ENCODE data around the gene NR2F2.
A peak's percentile ranks its signal among the peaks of the same experiment; 100 is the strongest.

NR2F2 gene

DNA sequence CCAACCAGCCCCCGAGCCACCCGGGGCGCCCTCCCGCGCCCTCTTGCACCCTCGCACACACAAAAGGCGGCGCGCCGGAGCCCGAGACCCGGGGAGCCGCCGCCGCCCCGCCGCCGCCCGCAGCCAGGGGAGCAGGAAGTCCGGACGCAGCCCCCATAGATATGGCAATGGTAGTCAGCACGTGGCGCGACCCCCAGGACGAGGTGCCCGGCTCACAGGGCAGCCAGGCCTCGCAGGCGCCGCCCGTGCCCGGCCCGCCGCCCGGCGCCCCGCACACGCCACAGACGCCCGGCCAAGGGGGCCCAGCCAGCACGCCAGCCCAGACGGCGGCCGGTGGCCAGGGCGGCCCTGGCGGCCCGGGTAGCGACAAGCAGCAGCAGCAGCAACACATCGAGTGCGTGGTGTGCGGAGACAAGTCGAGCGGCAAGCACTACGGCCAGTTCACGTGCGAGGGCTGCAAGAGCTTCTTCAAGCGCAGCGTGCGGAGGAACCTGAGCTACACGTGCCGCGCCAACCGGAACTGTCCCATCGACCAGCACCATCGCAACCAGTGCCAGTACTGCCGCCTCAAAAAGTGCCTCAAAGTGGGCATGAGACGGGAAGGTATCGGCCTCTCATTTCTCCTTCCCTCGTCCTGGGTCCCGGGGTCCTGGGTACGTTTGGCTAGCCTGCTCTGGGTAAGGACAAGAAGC lies 1.6 kb downstream of the NR2F2 start:
- peak; percentile 64 for DNase-seq (ENCODE audit: low spot score)

DNA sequence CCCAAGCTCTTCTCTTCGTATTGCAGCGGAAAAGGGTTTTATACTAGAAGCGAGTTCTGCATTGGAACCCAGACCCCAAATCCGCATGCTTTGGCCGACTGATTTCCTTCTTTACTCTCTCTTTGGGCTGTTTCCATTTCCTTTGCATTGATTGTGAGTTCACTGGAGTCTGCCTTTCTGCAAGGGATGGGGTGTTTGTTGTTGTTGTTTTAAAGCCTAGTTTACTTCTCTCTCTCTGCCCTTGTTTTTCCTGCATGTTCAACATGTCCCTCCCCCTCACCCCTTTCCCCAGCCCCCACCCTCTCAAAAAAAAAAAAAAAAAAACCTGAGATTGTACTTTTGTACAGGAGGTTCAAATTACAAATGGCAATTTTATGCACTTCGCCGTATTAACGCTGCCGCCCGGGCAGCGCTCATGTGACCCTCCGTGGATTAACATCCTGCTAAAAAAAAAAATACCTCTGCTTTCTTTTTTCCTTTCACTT lies 2.2 kb downstream of the NR2F2 start:
- DNase-seq (ENCODE audit: low spot score): no peak

GRCh38 chr15:96333131-96334016 lies 2.9 kb downstream of the NR2F2 start:
- no peak for DNase-seq (ENCODE audit: low spot score)

- DNase-seq (ENCODE audit: low spot score): no peak
Observed at GRCh38 chr15:96334017-96334704, 3.7 kb downstream of the NR2F2 start.

DNA sequence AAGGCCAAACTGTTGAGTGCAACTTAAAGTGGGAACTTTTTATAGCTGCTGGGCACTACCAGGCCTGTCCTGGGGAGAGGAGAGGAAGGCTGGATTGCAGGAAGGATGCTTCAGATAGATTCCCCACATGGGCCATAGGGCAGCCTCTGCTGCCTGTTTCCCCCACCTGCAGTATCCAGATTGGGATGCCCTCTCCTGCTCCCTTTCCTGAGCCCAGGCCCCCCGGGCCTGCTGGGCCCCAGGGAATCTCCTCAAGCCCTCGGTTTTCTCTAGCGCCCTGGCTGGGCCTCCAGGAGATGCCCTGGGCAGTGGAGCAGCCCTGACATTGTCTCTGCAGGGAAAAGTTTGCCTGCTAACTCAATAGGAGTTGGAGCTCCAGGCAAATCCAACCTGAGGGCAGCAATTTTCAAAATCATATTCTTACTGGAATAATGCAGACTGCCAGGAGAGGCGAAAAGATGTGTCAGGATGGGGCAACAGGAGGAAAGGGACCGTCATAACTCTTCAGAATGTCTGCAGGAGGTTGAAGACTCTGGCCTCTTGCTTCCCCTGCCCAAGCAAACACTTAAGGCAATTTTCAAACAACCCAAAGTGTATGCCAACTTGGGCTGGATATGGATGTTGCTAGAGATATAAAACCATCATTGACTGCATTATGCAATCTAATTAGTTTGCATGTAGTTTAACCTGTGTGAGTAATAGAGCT lies 4.4 kb downstream of the NR2F2 start:
- no peak for DNase-seq (ENCODE audit: low spot score)

- no peak for DNase-seq (ENCODE audit: low spot score)
Observed at GRCh38 chr15:96335411-96336024, 5.0 kb downstream of the NR2F2 start.

GRCh38 chr15:96336108-96336595 lies 5.7 kb downstream of the NR2F2 start:
- DNase-seq (ENCODE audit: low spot score): no peak

DNA sequence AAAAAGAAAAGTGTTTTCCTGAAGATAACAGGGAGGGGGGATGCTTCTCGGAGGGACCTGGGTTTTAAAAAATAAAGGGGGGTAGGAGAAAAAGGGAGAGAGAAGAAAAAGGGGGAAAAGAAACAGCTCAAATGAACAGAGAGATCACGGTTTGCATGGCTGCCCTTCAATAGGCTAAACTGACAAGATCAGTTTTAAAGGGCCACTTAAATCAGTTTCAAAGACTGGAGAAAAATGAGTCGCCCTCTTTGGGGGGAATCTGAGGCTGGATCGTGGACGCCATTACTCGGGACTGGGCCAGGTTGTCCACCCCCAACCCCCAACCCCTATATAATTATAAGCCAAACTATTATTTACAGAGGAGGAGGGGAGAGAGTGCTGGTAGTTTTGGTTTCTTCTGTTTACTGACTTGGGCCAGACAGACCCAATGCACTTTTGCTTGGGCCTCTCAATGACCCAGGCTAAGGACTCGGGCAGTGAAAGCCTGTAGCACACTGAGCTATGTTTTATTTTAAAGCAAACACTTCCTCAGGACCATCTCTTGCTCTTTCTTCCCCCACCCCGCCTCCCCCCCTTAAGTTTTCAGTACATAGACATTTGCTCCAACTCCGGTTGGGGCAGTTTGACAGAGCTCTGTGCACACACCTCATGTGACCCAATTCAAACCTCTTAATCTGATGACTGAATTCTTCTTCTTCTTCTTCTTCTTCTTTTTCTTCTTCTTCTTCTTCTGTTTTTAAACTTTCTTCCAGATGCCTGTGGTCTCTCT lies 6.3 kb downstream of the NR2F2 start:
- DNase-seq (ENCODE audit: low spot score): no peak

- no peak for DNase-seq (ENCODE audit: low spot score)
Observed at GRCh38 chr15:96337365-96338023, 7.0 kb downstream of the NR2F2 start.

- no peak for DNase-seq (ENCODE audit: low spot score)
Observed at GRCh38 chr15:96338074-96338765, 7.7 kb downstream of the NR2F2 start.

- DNase-seq (ENCODE audit: low spot score): no peak
Observed at GRCh38 chr15:96338766-96339618, 8.5 kb downstream of the NR2F2 start.

DNA sequence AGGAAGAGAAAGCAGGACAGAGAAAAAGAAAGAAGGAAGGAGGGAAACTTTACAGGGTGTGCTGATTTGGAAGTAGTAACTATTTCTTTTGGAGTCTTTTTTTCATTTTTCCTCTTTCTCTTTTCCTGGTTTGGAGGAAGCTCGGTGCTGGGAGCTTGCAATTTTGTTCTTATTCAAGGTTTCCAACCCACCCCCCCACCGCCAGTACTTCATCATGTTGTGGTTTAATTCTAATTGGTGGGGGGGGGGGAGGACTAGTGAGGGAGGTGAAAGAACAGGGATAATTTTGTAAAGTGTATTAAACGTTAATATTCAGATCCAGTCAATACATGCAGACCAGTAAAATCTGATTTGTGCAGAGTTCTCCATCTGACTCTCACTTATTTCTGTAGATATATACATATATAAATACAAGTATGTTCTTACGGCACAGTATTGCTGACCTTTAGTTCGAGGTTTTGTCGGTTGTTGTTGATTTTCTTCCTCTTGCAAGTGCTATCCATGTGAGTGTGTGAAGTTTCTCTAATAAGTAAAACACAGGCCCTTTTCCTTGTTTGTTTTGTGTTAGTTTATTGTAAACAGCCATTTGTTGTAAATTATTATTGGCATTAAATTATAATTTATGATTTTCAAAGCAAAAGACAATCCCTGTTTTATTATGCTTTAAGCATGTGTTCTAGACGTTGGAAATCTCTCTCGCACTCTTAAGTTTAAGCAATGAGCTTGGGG lies 9.3 kb downstream of the NR2F2 start:
- no peak for DNase-seq (ENCODE audit: low spot score)

- DNase-seq (ENCODE audit: low spot score): no peak
Observed at GRCh38 chr15:96340348-96340597, 9.8 kb downstream of the NR2F2 start.

DNA sequence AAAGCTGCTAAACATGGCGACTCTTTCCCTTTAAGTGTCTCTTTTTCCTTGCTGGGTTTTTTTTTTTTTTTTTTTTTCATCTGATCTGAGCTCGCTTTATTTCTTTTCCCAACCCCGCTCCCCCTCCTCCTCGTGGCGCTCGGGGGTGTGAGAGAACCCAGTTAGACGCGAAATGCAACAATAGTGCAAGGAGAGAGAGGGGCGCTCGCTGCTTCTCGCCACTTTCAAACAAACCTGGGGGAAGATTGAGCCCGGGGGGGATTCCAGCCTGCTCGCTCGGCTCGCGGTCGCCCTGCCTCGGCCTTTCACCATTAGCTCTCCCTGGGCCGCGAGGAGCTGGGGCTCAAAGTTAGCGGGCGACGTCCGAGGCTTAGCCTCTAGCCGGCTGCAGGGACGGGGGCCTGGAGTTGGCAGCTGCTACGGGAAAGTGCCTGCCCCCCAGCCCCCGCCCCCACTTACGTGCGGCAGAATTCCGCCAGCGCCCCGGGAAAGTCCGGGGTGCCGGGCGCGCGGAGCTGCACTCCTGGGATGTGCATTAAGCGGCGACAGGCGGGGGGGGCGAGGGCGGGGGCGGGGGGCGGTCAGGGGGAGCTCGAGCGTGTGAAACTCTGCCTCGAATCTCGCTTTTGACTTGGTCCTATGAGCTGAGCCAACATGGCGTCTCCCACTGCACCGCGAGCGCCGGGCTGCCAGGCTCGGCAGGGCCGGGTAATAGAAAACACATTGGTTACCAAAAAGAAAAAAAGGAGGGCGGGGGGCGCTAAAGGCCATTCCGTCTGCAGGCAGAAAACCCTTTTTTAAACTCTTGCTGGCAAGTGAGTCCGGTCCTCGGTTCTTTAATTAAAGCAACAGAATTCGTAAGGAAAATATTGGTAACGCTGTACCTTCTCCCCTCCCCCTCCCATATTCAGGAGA lies 10.4 kb downstream of the NR2F2 start:
- DNase-seq (ENCODE audit: low spot score): peak; percentile 77

GRCh38 chr15:96341513-96342405 lies 11.3 kb downstream of the NR2F2 start:
- peak; percentile 3 for DNase-seq (ENCODE audit: low spot score)
